GM12878 (cell line): ENCODE data around the gene RNF121. TPM values are rescaled to one million over a fixed set of nuclear protein-coding genes. Genes with fewer than 3 reads are reported as not detected.

ENCODE experiments used
- ATAC-seq: fragments of 200-7000 bp; cut with Tn5 transposase; 3 replicates; pipeline ENCODE4 v1.9.1; 2020; ENCODE audit warnings: mild to moderate bottlenecking, moderate library complexity
- BruUV-seq: library from RNA; stranded (reverse); fragments of 400-500 nt; replicated peaks from 2 replicates; lab custom pipeline; 2021; lab: Mats Ljungman, UMichigan
- CTCF ChIA-PET: fragments of 300-600 bp; sonication (Branson Sonifier 250); formaldehyde crosslinking; extraction: SDS; loops from one replicate; lab custom pipeline; 2021; ENCODE audit warnings: inconsistent platforms; lab: Yijun Ruan, JAX
- POLR2A ChIA-PET: fragments of 350-600 bp; formaldehyde crosslinking; extraction: SDS; loops from one replicate; lab custom pipeline; 2021; ENCODE audit warnings: inconsistent platforms; lab: Charles Lee
- RAD21 ChIA-PET: fragments of 300-600 bp; sonication (Branson Sonifier 250); formaldehyde crosslinking; loops from one replicate; lab custom pipeline; 2023; ENCODE audit warnings: antibody characterized with exemption; ENCODE audit not compliant: unreplicated experiment; lab: Charles Lee
- SMC1A ChIA-PET: fragments of 300-600 bp; sonication (Branson Sonifier 250); formaldehyde crosslinking; loops from one replicate; lab custom pipeline; 2023; ENCODE audit not compliant: unreplicated experiment, uncharacterized antibody; lab: Charles Lee
- DNase-seq: peaks from one replicate; pipeline ENCODE4 v3.0.0-alpha.2; 2011; ENCODE audit warnings: low read depth, low spot score
- FAIRE-seq: peaks from 3 replicates; lab custom pipeline; 2011; peaks lifted over from hg19 to GRCh38; lab: Jason Lieb, UNC
- H2AFZ ChIP-seq: 2 replicates; pipeline ENCODE4 v1.6.0; 2011; ENCODE audit warnings: low read depth, low read length, control low read depth; ENCODE audit not compliant: control insufficient read depth
- H3K27ac ChIP-seq: 2 replicates; pipeline ENCODE4 v1.5.1; 2011; ENCODE audit warnings: control low read depth; ENCODE audit not compliant: control insufficient read depth, insufficient read depth
- H3K27me3 ChIP-seq, 2 experiments: replicated peaks in 1 of 2; 2 replicates each; pipeline versions ENCODE4 v1.6.0 to v1.6.1; 2011; ENCODE audit warnings: low read length in 1 of 2; ENCODE audit not compliant: control insufficient read depth in 2 of 2, insufficient read depth in 2 of 2
- H3K36me3 ChIP-seq, 2 experiments: 2 replicates each; pipeline ENCODE4 v1.5.1; 2011; ENCODE audit warnings: low read length in 1 of 2; ENCODE audit not compliant: control insufficient read depth in 2 of 2, insufficient read depth in 2 of 2
- H3K4me1 ChIP-seq: 2 replicates; pipeline ENCODE4 v1.6.1; 2011; ENCODE audit warnings: mild to moderate bottlenecking, low read length, moderate library complexity, mixed read lengths; ENCODE audit not compliant: control insufficient read depth, insufficient read depth
- H3K4me2 ChIP-seq: 2 replicates; pipeline ENCODE4 v1.6.0; 2011; ENCODE audit warnings: control low read depth; ENCODE audit not compliant: control insufficient read depth, insufficient read depth
- H3K4me3 ChIP-seq: fragments of 200-600 bp; sonication (generic); 2 replicates; pipeline ENCODE4 v1.5.1; 2016
- H3K79me2 ChIP-seq: 2 replicates; pipeline ENCODE4 v1.6.0; 2011; ENCODE audit warnings: low read length; ENCODE audit not compliant: control insufficient read depth, insufficient read depth
- H3K9ac ChIP-seq: 2 replicates; pipeline ENCODE4 v1.8.0; 2011; ENCODE audit warnings: low read length, control low read depth, mixed read lengths; ENCODE audit not compliant: control insufficient read depth, insufficient read depth
- H3K9me3 ChIP-seq: replicated peaks from 3 replicates; pipeline ENCODE4 v1.5.1; 2011; ENCODE audit warnings: mild to moderate bottlenecking, low read length; ENCODE audit not compliant: control insufficient read depth, insufficient read depth
- H4K20me1 ChIP-seq: 2 replicates; pipeline ENCODE4 v1.6.0; 2011; ENCODE audit not compliant: control insufficient read depth, insufficient read depth
- IKZF2 ChIP-seq, 2 experiments: fragments of 450-650 bp; IDR thresholded peaks; 2 replicates each; pipeline ENCODE4 v1.6.1; 2017; ENCODE audit warnings: mild to moderate bottlenecking in 2 of 2, moderate library complexity in 2 of 2
- KDM1A ChIP-seq: fragments of 200-600 bp; sonication (generic); IDR thresholded peaks from 2 replicates; pipeline ENCODE4 v1.6.1; 2016; ENCODE audit warnings: borderline replicate concordance
- MXI1 ChIP-seq: fragments of 150-350 bp; IDR thresholded peaks from 2 replicates; pipeline ENCODE4 v1.6.1; 2011; ENCODE audit warnings: low read depth, mild to moderate bottlenecking, inconsistent platforms, low read length, improper control_type of control experiment
- NFXL1 ChIP-seq: fragments of 450-650 bp; IDR thresholded peaks from 2 replicates; pipeline ENCODE4 v1.6.1; 2017; ENCODE audit warnings: antibody characterized with exemption, mild to moderate bottlenecking, borderline replicate concordance
- NFYA ChIP-seq: IDR thresholded peaks from 2 replicates; pipeline ENCODE4 v1.6.1; 2011; ENCODE audit warnings: low read depth, mild to moderate bottlenecking, low read length, improper control_type of control experiment, borderline replicate concordance
- NR2C1 ChIP-seq: fragments of 450-650 bp; IDR thresholded peaks from 2 replicates; pipeline ENCODE4 v1.6.1; 2017; ENCODE audit warnings: antibody characterized with exemption, mild to moderate bottlenecking, moderate library complexity
- NRF1 ChIP-seq: conservative IDR thresholded peaks from 2 replicates; pipeline ENCODE4 v1.6.1; 2011; ENCODE audit warnings: mild to moderate bottlenecking, low read depth, low read length, improper control_type of control experiment
- PAX5 ChIP-seq: IDR thresholded peaks from 2 replicates; pipeline ENCODE4 v1.6.1; 2011; ENCODE audit warnings: low read depth, low read length, borderline replicate concordance
- PML ChIP-seq: IDR thresholded peaks from 2 replicates; pipeline ENCODE4 v1.6.1; 2012; ENCODE audit warnings: low read length, inconsistent platforms
- SIN3A ChIP-seq: IDR thresholded peaks from 2 replicates; pipeline ENCODE4 v1.6.1; 2012; ENCODE audit warnings: low read depth, low read length, improper control_type of control experiment
- TCF7 ChIP-seq: IDR thresholded peaks from 2 replicates; pipeline ENCODE4 v1.6.1; 2014; ENCODE audit warnings: antibody characterized with exemption, borderline replicate concordance
- ZNF274 ChIP-seq: IDR thresholded peaks from one replicate; pipeline ENCODE4 v1.8.0; 2011; ENCODE audit not compliant: insufficient read length, insufficient read depth
- ZSCAN29 ChIP-seq: fragments of 450-650 bp; IDR thresholded peaks from 2 replicates; pipeline ENCODE4 v1.6.1; 2017; ENCODE audit warnings: mild to moderate bottlenecking, moderate library complexity
- WGBS: methylation state at CpG from one replicate; pipeline ENCODE4 v1.1.6; 2016; ENCODE audit warnings: low lambda C conversion rate; ENCODE audit not compliant: insufficient replicate concordance, insufficient coverage; ENCODE audit errors: missing lambda C conversion rate; 5-methylcytosine and 5-hydroxymethylcytosine counted together
- in situ Hi-C: fragments of 300-500 bp; cut with MboI; formaldehyde crosslinking; loops from 9 replicates; pipeline ENCODE4 v1.14.3; 2018; ENCODE audit warnings: mixed read lengths
- intact Hi-C: fragments of 100-400 bp; cut with micrococcal nuclease; formaldehyde crosslinking; loops from one replicate; pipeline ENCODE4 v1.14.2; 2022; ENCODE audit not compliant: unreplicated experiment
- polyA plus RNA-seq, 11 experiments: library from polyadenylated mRNA; depleted of rRNA in 4 of 11; unstranded in 6 of 11; stranded (reverse) in 5 of 11; fragments of >200 nt; fragmentation: Nextera tagmentation in 4 of 11; fragmentation: Illumina TruSeq in 1 of 11; extraction: Ambion mirVana in 4 of 11; extraction: Trizol in 1 of 11; gene quantifications; 1 replicate in 1 of 11; 2 replicates in 10 of 11; pipeline versions ENCODE4 v1.2.1 to v1.2.3, GENCODE V29; 2011 to 2016; ENCODE audit warnings: inconsistent platforms in 2 of 11, missing spikeins in 2 of 11, low read depth in 1 of 11
- total RNA-seq, 4 experiments: library from RNA; depleted of rRNA in 3 of 4; stranded (reverse); fragments of >200 nt in 3 of 4; fragmentation: Illumina TruSeq in 1 of 4; extraction: Trizol in 1 of 4; gene quantifications; 2 replicates each; pipeline versions ENCODE4 v1.2.1 to v1.2.3, GENCODE V29; 2013 to 2021
- TF ChIP-seq, protein P1 (sequence below): fragments of 450-650 bp; conservative IDR thresholded peaks from 2 replicates; pipeline ENCODE4 v1.6.1; 2017; ENCODE audit warnings: mild to moderate bottlenecking, moderate library complexity
- TF ChIP-seq, protein P2 (sequence below): fragments of 450-650 bp; IDR thresholded peaks from 2 replicates; pipeline ENCODE4 v1.6.1; 2017; ENCODE audit warnings: mild to moderate bottlenecking, moderate library complexity
- TF ChIP-seq, protein P3 (sequence below): fragments of 450-650 bp; IDR thresholded peaks from 2 replicates; pipeline ENCODE4 v1.6.1; 2017; ENCODE audit warnings: borderline replicate concordance

The RNF121 gene
- total and polyA plus RNA-seq, 10 of the 15 experiments (the other 5 are each of a cell fraction or from before 2014, with no cell fraction given) = 8.6 to 73.7 (median 32.7) TPM

DNA sequence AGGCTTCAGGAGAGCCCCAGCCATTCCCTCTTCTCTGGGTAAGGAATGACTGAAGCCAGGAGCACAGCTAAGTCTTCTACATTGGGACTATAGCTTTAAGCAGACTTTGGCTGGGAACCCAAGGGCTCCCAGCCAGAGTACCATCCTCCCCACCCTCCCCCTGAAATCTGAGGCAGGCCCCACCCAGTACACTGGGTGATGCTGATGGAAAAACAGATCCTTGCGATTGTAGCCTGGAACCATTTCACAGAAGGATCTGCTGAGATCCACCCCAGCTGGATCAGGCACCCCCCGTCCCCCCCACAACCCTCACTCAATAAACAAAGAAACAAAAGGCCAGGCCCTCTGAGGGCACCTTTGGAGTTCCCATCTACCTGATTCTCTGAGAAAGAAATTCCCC, 109.6 kb downstream of the RNF121 start:
- intact Hi-C loops = no loop called here
- Histone ChIP-seq H3K36me3 (peaks cover 1 to 17% of the 10 kb centered on the region in 2 experiments), H3K27ac (peak overlapping the region; percentile 71), H3K9me3 (no peaks in the 10 kb centered on the region), H2AFZ (no peak overlapping the region), H4K20me1 (no peaks in the 10 kb centered on the region), H3K4me3 (peak overlapping the region; percentile 65), H3K4me2 (peak overlapping the region; percentile 88)
- ChIA-PET RAD21 (interaction anchor here (1.0 to 4.7 kb wide), 15 partner anchors 8 to 393 kb away, joined by 3 to 46 read pairs (median 7); partner anchors contain the start of gene ANAPC15), CTCF (interaction anchor here (0.5 to 4.4 kb wide), 19 partner anchors 12 to 106 kb away, joined by 3 to 63 read pairs (median 4); no protein-coding TSS in a partner anchor)
- FAIRE-seq = no peak
- in situ Hi-C loops = no loop called here
- TF ChIP-seq NRF1 = no peak
- no peak for TF ChIP-seq IKZF2 (IDR thresholded peaks at IDR 0.05)
- no peak for TF ChIP-seq NFXL1
- TF ChIP-seq KDM1A = no peak
- TF ChIP-seq, protein P1, sequence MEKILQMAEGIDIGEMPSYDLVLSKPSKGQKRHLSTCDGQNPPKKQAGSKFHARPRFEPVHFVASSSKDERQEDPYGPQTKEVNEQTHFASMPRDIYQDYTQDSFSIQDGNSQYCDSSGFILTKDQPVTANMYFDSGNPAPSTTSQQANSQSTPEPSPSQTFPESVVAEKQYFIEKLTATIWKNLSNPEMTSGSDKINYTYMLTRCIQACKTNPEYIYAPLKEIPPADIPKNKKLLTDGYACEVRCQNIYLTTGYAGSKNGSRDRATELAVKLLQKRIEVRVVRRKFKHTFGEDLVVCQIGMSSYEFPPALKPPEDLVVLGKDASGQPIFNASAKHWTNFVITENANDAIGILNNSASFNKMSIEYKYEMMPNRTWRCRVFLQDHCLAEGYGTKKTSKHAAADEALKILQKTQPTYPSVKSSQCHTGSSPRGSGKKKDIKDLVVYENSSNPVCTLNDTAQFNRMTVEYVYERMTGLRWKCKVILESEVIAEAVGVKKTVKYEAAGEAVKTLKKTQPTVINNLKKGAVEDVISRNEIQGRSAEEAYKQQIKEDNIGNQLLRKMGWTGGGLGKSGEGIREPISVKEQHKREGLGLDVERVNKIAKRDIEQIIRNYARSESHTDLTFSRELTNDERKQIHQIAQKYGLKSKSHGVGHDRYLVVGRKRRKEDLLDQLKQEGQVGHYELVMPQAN = no peak
- TF ChIP-seq SIN3A = no peak
- no peak for TF ChIP-seq NFYA
- no peak for TF ChIP-seq ZNF274
- TF ChIP-seq, protein P2, sequence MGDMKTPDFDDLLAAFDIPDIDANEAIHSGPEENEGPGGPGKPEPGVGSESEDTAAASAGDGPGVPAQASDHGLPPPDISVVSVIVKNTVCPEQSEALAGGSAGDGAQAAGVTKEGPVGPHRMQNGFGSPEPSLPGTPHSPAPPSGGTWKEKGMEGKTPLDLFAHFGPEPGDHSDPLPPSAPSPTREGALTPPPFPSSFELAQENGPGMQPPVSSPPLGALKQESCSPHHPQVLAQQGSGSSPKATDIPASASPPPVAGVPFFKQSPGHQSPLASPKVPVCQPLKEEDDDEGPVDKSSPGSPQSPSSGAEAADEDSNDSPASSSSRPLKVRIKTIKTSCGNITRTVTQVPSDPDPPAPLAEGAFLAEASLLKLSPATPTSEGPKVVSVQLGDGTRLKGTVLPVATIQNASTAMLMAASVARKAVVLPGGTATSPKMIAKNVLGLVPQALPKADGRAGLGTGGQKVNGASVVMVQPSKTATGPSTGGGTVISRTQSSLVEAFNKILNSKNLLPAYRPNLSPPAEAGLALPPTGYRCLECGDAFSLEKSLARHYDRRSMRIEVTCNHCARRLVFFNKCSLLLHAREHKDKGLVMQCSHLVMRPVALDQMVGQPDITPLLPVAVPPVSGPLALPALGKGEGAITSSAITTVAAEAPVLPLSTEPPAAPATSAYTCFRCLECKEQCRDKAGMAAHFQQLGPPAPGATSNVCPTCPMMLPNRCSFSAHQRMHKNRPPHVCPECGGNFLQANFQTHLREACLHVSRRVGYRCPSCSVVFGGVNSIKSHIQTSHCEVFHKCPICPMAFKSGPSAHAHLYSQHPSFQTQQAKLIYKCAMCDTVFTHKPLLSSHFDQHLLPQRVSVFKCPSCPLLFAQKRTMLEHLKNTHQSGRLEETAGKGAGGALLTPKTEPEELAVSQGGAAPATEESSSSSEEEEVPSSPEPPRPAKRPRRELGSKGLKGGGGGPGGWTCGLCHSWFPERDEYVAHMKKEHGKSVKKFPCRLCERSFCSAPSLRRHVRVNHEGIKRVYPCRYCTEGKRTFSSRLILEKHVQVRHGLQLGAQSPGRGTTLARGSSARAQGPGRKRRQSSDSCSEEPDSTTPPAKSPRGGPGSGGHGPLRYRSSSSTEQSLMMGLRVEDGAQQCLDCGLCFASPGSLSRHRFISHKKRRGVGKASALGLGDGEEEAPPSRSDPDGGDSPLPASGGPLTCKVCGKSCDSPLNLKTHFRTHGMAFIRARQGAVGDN = no peak
- TF ChIP-seq PAX5 = no peak
- no peak for TF ChIP-seq TCF7
- no peak for TF ChIP-seq ZSCAN29
- TF ChIP-seq, protein P3, sequence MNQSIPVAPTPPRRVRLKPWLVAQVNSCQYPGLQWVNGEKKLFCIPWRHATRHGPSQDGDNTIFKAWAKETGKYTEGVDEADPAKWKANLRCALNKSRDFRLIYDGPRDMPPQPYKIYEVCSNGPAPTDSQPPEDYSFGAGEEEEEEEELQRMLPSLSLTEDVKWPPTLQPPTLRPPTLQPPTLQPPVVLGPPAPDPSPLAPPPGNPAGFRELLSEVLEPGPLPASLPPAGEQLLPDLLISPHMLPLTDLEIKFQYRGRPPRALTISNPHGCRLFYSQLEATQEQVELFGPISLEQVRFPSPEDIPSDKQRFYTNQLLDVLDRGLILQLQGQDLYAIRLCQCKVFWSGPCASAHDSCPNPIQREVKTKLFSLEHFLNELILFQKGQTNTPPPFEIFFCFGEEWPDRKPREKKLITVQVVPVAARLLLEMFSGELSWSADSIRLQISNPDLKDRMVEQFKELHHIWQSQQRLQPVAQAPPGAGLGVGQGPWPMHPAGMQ = no peak
- no peak for TF ChIP-seq PML
- TF ChIP-seq NR2C1 = no peak
- no peak for TF ChIP-seq MXI1
- TF ChIP-seq, all 136 proteins: peak for 0
- Histone ChIP-seq H3K9ac (peak overlapping the region; percentile 82), H3K4me1 (peaks cover 35% of the 10 kb centered on the region), H3K79me2 (peaks cover 70% of the 10 kb centered on the region), H3K27me3 (no peaks in the 10 kb centered on the region)
- DNase-seq (no peak), ATAC-seq (no peak)
- SMC1A ChIA-PET = interaction anchor here (0.7 to 4.3 kb wide), 17 partner anchors 8 to 74 kb away, joined by 3 to 48 read pairs (median 10); partner anchors contain the start of gene ANAPC15
- WGBS = 86% methylated on average over 1 of the region's 2 CpGs
- BruUV-seq = no TSS peak
- POLR2A ChIA-PET = interaction anchor here (0.5 to 3.9 kb wide), 16 partner anchors 28 to 185 kb away, joined by 3 to 15 read pairs (median 5); partner anchors contain the start of gene ANAPC15
